ENCODE data around the gene MKLN1.

The MKLN1 gene

GRCh38 chr7:131383417-131384285 is 56.0 kb downstream of the MKLN1 start:
- TF ChIP-seq GATA3 (IDR thresholded peaks at IDR 0.05; ENCODE audit: low read depth, low read length) (no peak), GATA2 (IDR thresholded peaks at IDR 0.05; ENCODE audit: low read depth, low read length) (no peak)

GRCh38 chr7:131384286-131384635 is 56.6 kb downstream of the MKLN1 start:
- TF ChIP-seq GATA2 (IDR thresholded peaks at IDR 0.05; ENCODE audit: low read depth, low read length) (peak; percentile 51; the same call in 1 of the 2 replicates), GATA3 (IDR thresholded peaks at IDR 0.05; ENCODE audit: low read depth, low read length) (no peak)

DNA sequence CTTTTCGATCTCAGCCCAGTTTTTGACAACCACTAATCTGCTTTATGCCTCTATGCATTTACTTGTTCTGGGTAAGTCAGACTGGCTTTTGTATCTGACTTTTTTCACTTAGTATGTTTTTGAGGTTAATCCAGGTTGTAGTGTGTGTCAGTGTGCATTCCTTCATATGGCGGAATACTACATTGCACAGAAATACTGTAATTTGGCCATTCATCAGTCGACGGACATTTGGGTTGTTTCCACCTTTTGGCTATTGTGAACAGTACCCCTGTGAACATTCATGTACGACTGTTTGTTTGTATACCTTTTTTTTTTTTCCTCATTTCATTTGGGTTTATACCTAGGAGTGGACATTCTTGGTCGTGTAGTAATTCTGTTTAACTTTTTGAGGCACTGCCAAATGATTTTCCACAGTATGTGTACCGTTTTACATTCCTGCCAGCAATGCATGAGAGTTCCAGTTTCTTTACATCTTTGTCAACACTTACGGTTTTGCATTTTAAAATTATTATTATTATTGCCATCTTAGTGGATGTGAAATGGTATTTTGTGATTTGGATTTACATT is 57.4 kb downstream of the MKLN1 start:
- TF ChIP-seq GATA3 (IDR thresholded peaks at IDR 0.05; ENCODE audit: low read depth, low read length) (no peak), GATA2 (IDR thresholded peaks at IDR 0.05; ENCODE audit: low read depth, low read length) (no peak)

GRCh38 chr7:131388126-131388525 is 60.5 kb downstream of the MKLN1 start:
- TF ChIP-seq GATA3 (IDR thresholded peaks at IDR 0.05; ENCODE audit: low read depth, low read length) (no peak), GATA2 (IDR thresholded peaks at IDR 0.05; ENCODE audit: low read depth, low read length) (no peak)

GRCh38 chr7:131390275-131390674 is 62.6 kb downstream of the MKLN1 start:
- no peak for TF ChIP-seq GATA3 (IDR thresholded peaks at IDR 0.05; ENCODE audit: low read depth, low read length)
- no peak for TF ChIP-seq GATA2 (IDR thresholded peaks at IDR 0.05; ENCODE audit: low read depth, low read length)

GRCh38 chr7:131391145-131391544 is 63.5 kb downstream of the MKLN1 start:
- no peak for TF ChIP-seq GATA3 (IDR thresholded peaks at IDR 0.05; ENCODE audit: low read depth, low read length)
- TF ChIP-seq GATA2 (IDR thresholded peaks at IDR 0.05; ENCODE audit: low read depth, low read length), result no peak

DNA sequence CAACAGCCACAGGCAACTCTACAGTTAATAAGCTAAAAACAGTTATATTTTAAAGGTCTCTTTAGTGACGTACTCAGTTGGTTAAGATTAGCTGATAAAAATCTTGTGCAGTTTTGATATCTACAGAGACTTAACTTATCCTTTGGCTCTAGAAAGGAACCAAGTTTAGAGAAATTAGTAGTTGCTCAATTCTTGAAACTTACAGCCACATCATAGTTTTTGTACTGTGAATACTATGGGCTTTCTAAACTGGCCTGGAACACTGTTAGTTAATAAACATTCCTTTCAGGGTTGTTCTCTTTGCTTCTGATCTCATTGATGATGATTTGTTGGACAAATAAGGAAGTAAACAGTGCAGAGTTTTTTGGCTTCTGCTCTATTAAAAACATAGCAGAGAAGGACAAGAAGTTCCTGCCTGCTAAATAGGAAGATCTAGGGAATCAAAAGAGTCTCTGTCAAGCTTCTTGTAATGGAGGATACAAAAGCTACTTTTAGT is 73.1 kb downstream of the MKLN1 start:
- TF ChIP-seq GATA2 (IDR thresholded peaks at IDR 0.05; ENCODE audit: low read depth, low read length), result no peak
- no peak for TF ChIP-seq GATA3 (IDR thresholded peaks at IDR 0.05; ENCODE audit: low read depth, low read length)

DNA sequence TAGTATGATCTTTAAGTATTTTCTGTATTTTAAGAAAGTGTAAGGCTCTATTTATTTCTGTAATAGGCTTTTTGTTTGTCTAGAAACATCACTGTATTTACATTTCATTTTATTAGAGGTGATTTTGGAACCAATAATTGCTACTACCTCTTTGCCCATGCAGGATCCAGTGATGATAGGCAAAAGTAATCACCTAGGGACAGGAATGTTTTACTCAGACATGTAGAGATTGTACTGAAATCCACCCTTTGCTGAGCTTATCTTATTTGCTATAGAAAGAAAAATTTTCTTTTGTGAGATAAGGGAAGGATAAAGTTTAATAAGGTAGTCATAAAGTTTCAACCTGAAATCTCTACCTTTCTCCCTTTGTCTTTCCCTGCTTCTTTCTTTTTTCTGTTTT is 73.5 kb downstream of the MKLN1 start:
- TF ChIP-seq GATA3 (IDR thresholded peaks at IDR 0.05; ENCODE audit: low read depth, low read length), result no peak
- no peak for TF ChIP-seq GATA2 (IDR thresholded peaks at IDR 0.05; ENCODE audit: low read depth, low read length)

DNA sequence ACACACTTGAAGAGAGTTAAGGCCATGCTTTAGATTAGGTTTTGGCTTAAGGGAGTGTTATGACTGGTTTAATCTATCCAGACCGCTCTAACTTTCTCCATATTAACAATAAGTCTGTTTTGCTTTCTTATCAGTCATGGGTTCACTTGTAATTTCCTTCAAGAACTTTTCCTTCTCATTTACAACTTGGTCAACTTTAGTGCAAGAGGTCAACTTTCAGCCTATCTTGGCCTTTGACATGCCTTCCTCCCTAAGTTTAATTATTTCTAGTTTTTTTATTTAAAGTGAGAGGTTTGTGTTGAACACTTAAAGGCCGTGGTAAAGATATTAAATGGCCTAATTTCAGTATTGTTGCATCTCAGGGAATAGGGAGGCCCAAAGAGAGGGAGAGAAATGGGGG is 75.6 kb downstream of the MKLN1 start:
- no peak for TF ChIP-seq GATA2 (IDR thresholded peaks at IDR 0.05; ENCODE audit: low read depth, low read length)
- TF ChIP-seq GATA3 (IDR thresholded peaks at IDR 0.05; ENCODE audit: low read depth, low read length), result no peak

DNA sequence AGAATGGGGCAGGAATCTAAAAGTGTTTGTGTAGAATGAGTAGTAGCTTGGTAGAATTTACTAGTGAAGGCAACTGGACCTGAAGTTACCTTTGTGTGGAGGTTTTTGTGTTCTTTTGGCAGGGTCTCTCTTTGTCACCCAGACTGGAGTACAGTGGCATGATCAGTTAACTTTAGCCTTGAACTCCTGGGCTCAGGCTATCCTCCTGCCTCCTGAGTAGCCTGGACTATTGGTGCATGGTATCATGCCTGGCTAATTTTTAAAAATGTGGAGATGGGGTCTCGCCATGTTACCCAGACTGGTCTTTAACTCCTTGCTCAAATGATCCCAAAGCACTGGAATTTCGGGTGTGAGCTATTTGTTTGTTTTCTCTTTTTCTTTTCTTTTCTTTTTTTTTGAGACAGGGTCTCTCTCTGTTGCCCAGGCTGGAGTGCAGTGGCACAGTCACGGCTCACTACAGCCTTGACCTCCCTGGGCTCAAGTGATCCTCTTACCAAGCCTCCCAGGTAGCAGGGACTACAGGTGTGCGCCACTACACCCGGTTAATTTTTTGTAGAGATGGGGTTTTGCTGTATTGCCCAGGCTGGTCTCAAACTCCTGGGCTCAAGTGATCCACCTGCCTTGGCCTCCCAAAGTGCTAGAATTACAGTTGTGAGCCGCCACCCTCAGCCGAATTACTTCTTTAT is 76.7 kb downstream of the MKLN1 start:
- TF ChIP-seq GATA2 (IDR thresholded peaks at IDR 0.05; ENCODE audit: low read depth, low read length) (no peak), GATA3 (IDR thresholded peaks at IDR 0.05; ENCODE audit: low read depth, low read length) (no peak)

DNA sequence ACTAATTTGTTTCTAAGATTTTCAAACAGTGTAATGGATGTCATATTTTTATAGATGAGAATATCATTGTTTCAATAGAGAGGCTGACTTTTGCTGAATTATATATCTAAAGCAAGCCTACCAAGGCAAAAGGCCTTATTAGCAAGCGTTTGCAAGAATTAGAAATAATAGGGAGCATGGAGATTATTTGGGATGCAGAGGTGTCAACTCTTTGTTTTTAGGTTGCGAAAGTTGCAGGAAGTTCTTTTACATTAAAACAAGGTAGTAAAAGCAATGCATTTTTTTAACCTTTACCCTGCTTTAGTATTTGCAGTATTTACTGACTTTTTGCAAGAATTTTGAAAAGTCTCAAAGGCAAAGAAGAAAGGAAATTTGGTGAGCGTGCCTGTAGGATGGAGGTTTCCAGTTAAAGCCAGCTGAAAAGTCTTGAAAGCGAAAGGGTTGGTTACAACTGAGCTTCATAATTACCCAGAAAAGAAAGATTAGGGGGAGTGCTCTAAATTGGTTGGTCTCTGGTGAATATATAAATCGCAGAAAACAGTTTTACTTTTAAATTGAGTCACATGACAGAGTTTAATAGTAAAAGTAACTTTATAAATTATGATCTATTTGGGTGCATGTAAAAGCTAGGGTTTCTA is 81.6 kb downstream of the MKLN1 start:
- TF ChIP-seq GATA3 (IDR thresholded peaks at IDR 0.05; ENCODE audit: low read depth, low read length) (no peak), GATA2 (IDR thresholded peaks at IDR 0.05; ENCODE audit: low read depth, low read length) (no peak)

GRCh38 chr7:131412031-131412430 is 84.4 kb downstream of the MKLN1 start:
- no peak for TF ChIP-seq GATA2 (IDR thresholded peaks at IDR 0.05; ENCODE audit: low read depth, low read length)
- TF ChIP-seq GATA3 (IDR thresholded peaks at IDR 0.05; ENCODE audit: low read depth, low read length), result no peak

- no peak for TF ChIP-seq GATA2 (IDR thresholded peaks at IDR 0.05; ENCODE audit: low read depth, low read length)
- no peak for TF ChIP-seq GATA3 (IDR thresholded peaks at IDR 0.05; ENCODE audit: low read depth, low read length)
Observed at GRCh38 chr7:131413711-131414110, 86.0 kb downstream of the MKLN1 start.

DNA sequence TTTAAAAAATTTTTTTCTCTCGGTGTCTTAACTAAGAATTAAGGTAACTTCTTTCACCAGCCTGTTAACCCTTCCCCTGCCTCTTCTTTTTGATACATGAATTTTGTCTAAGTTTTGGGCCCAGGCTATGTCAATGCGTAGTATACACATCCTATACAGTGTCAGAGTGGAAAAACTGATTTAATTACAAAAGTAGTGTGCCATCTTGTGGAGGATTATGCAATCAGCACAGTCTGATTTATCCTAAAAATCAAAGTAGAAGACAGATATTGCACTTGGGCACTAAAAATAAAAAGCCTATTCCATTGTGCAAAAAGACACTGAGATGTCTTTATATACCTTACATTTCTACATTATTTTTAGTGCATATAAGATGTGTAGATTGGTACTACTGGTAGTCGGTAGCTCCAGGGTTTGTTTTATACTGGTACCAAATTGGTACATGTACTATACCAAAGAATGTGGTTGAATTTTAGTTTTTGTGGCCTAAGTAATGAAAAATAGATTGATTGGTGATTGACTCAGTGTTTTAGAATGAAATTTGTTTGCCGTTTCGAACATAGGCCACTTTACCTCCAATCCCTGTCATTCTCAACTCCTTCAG is 96.6 kb downstream of the MKLN1 start:
- no peak for TF ChIP-seq GATA2 (IDR thresholded peaks at IDR 0.05; ENCODE audit: low read depth, low read length)
- TF ChIP-seq GATA3 (IDR thresholded peaks at IDR 0.05; ENCODE audit: low read depth, low read length), result no peak

All from SH-SY5Y (cell line).